HG03354 (cell line): ENCODE data around the gene COL16A1.

Experiments used
- ATAC-seq: cut with Tn5 transposase; IDR thresholded peaks from one replicate; pipeline ENCODE4 v1.9.1; 2021; ENCODE audit warnings: mild to moderate bottlenecking; ENCODE audit not compliant: unreplicated experiment, poor library complexity, severe bottlenecking

The COL16A1 gene

DNA sequence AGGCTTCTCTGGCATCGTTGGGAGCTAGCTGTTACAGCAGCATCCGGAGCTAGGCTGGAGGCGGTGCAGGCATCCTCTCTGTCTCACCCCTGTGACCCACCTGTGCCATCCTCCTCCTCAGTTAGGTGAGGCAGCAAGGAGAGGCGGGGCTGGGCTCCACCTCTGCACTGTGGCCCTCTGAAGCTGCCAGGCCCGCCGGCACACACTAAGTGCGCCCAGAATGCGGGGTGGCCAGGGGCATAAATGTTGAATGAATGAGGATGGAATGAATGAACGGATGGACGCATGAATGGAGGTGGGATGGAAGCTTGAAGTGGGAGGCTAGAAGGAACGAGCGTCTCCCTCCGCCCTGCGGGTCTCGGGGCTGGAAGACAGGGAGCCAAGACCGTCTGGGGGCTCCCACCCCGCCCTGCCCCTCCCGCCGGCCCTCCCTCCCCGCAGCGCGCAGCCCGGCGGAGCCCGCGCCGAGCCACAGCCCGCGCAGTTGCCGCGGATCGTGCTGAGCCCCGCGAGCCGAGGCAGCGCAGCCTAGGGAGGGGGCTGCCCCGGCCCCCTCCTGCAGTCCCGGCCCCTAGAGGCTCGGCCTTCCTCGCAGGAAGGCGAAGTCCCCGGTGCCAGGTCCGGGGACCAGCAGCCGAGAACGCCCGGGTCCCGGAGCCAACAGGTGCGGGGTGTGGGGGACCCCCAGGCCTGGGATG is 86.5 kb downstream of the COL16A1 start, which contains the start of gene HCRTR1:
Gene HCRTR1, plus strand, starts transcription at position 472 of the 698 bp plus-strand sequence. CDS start 1,504 bp downstream, outside the sequence.
- peak; percentile 21 for ATAC-seq

DNA sequence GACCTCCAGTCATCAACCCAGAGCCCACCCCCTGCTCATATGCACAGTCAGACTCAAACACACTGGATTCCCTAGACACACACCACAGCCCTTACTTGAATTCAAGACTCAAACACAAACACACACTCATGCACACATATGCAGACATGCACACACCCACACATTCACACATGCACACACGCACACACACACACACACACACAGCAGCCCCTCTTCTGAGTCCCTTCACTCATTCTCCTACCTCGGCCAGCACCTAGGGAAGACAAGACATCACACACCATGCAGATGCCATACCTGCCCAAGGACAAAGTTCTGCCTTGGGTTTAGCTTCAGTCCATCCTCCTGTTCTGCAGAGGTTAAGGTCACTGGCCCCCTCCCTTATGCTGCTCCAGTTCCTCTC is 87.9 kb downstream of the COL16A1 start:
- ATAC-seq, result no peak

DNA sequence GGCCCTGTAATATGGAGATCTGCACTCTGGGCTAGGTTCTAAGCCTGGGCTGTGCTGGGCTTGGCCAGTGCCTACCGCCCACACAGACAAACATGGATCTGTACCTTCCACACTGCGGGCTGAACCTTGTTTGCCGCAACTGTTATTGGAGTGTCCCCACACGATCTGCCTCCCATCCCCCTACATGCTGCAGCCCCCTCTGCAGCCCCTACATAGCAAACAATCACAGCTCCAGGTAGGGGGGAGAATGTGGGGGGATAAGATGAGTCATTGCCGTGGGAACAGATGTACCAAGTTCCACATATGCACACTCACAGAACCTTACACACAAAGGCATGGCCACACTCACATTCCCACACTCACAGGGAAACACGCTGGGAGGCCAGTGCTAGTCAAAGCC is 88.4 kb downstream of the COL16A1 start:
- ATAC-seq, result no peak

DNA sequence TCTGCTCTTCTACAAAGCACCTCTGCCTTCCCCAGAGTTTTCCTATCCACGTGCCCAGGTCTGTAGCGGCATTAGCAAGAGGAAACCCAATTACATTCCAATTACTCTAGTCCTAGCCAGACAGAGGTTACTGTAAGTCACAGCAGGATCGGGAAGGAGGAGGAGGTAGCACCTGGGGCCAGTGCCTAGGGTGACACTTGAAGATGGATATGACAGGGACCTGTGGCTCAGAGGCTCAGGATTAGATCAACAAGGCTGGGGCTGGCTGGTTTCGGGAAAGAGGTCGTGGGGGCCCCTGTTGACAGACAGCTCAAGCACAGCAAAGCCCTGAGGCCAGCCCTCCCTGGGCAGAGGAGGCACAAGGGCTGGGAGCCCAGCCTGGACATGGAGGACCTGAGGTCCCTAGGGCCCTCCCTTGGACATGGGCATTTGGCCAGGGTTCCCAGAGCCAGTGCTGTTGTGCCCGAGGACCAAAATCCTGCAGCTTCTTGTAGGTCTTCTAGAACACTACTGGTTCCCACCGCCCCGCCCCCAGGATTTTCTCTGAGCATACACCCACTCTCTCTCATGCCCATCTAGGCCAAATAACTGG is 89.3 kb downstream of the COL16A1 start:
- no peak for ATAC-seq

DNA sequence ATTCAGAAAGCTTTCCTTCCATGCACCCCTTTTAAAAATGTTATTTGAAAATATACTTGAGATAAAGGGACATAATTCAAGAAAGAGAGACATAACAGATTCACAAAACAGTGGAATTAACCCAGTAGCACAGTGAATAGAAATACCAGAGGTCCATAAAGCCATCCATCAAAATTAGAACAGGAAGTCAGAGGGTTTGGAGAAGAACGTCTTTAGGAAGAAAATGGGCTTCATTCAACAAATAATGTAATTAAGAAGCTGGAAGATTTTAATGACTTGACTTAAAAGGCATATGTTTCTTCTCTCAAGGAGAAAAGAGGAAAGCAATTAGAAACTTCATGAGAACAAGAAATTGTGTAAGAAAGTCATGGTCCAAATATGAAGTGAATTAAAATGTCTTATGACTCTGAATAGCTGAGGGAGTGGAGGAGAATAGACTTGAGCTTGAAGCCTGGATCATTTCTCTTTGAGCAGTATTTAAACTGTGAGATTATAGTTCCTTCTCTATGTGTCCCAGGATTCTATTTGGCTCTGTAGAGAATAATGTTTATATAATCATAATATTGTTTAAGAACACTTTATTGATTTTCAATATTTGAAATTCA is 94.2 kb downstream of the COL16A1 start:
- ATAC-seq, result no peak

DNA sequence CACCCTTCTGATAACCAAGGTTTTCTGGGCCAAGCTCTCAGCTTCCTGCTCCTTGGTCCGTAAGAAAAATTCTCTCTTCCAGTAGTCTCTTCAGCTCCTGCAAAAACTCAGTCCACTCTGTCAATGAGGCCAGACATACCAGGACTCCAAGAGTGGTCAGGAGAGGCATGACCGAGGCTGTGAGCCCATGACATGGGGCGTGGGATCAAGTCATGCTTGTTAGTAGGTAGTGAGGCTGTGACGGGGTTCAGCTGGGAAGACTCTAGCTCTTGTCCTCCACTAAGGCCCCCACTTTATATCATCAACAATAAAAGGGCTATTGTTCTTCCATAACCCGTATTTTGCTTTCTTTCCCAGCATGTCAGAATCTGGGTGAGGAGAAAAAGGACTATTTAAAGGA is 96.5 kb downstream of the COL16A1 start:
- ATAC-seq, result no peak

DNA sequence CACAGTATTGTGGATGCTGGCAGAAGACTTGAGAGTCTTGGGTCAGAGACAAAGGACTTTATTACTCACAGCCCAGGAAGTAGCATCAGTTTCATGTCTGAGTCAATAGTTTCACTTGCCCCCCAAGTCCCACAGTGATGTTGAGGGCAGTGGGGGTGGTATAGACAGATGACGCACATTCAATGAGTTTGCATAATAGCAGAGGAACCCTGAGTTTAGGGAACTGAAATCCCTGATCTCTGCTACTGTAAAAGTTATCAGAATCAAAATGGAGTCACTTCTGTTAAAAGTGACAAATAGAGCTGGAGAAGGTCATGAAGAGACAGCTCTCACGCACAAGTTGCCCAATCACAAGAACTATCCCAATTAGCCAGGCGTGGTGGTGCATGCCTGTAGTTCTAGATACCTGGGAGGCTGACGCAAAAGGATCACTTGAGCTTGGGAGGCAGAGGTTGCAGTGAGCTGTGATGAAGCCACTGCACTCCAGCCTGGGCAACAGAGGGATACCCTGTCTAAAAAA is 97.8 kb downstream of the COL16A1 start:
- peak; percentile 98 for ATAC-seq
